GM10248 (cell line): ENCODE data around the gene NUP54.

Source experiments
- CTCF ChIA-PET: fragments of 300-600 bp; sonication (Branson Sonifier 250); formaldehyde crosslinking; extraction: SDS; loops from one replicate; lab custom pipeline; 2021; ENCODE audit warnings: antibody characterized with exemption; lab: Yijun Ruan, JAX
- POLR2A ChIA-PET: fragments of 350-650 bp; sonication (Branson Sonifier 250); formaldehyde crosslinking; extraction: SDS; loops from one replicate; lab custom pipeline; 2020; ENCODE audit warnings: antibody characterized with exemption; lab: Yijun Ruan, JAX
- DNase-seq: peaks from one replicate; pipeline ENCODE4 v3.0.0; 2012; ENCODE audit errors: extremely low spot score
- TF ChIP-seq, protein P1 (sequence below): IDR thresholded peaks from 2 replicates; pipeline ENCODE4 v1.5.1; 2012; ENCODE audit warnings: mild to moderate bottlenecking, low read depth; ENCODE audit errors: extremely low read depth, missing control alignments, control extremely low read depth

The NUP54 gene

DNA sequence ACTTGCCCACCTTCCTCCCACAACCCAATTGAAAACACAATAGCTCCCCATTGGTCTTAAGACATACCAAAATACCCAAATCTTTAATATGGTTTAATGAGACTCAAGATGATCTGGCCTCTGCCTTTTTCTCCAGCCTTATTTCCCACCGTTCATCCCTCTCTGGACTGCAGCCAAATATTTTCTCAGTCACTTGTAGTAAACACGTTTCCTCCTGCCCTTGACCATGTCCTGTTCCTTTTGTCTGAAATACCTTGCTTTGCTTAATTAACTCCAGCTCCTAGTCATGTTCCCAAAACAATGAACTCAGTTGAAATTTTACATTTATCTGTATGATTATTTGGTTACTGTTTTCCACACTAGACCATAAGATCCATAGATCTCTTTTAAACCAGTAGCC, 8.4 kb upstream of the NUP54 start:
- no peak for DNase-seq
- TF ChIP-seq, protein P1, sequence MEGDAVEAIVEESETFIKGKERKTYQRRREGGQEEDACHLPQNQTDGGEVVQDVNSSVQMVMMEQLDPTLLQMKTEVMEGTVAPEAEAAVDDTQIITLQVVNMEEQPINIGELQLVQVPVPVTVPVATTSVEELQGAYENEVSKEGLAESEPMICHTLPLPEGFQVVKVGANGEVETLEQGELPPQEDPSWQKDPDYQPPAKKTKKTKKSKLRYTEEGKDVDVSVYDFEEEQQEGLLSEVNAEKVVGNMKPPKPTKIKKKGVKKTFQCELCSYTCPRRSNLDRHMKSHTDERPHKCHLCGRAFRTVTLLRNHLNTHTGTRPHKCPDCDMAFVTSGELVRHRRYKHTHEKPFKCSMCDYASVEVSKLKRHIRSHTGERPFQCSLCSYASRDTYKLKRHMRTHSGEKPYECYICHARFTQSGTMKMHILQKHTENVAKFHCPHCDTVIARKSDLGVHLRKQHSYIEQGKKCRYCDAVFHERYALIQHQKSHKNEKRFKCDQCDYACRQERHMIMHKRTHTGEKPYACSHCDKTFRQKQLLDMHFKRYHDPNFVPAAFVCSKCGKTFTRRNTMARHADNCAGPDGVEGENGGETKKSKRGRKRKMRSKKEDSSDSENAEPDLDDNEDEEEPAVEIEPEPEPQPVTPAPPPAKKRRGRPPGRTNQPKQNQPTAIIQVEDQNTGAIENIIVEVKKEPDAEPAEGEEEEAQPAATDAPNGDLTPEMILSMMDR, result no peak
- ChIA-PET CTCF (interaction anchor here (1.4 kb wide), 2 partner anchors 10 to 17 kb away, joined by 4 to 5 read pairs; no protein-coding TSS in a partner anchor), POLR2A (no interaction called here)

DNA sequence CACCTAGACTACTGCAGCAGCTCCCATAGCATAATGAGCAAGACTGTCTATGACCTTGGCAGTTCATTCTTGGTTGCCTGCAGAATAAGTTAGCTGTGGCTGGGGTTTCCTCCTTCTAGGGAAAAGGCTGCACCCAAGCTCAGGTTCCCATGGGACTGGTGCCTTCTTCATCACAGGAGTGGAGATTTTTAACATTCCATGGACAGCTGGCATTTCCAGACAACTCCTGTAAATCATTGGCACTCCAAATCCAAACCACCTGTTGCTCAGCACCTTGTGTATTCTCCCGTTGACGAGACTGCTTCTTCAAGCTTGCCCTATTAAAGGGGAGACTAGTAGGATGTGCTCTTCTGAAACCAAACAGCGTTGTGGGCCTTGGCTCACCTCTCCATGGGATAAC, 7.8 kb upstream of the NUP54 start:
- POLR2A ChIA-PET, result no interaction called here
- TF ChIP-seq, protein P1, result no peak
- no peak for DNase-seq

DNA sequence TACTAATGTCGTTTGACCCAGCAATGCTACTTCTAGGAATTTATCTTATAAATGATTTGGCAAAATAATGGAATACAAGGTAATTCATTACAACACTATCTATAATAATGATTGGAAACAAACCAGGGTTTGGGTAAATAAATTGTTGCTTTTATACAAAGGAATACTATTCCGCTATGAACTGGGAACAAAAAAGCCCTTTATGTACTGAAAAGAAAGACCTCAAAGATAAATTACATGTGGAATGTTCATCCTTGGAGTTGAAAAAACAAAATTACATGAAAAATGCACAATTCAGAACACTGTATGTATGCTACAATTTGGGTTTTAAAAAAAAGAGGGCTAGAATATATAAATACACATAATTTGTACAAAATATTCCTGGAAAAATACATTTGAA, 5.2 kb upstream of the NUP54 start:
- TF ChIP-seq, protein P1, result no peak
- ChIA-PET CTCF (no interaction called here), POLR2A (no interaction called here)

More for the DNA sequence above, 7.8 kb upstream of the NUP54 start:
- CTCF ChIA-PET, result interaction anchor here (1.1 to 1.4 kb wide), 3 partner anchors 10 to 23 kb away, joined by 4 to 5 read pairs (median 4); no protein-coding TSS in a partner anchor

DNA sequence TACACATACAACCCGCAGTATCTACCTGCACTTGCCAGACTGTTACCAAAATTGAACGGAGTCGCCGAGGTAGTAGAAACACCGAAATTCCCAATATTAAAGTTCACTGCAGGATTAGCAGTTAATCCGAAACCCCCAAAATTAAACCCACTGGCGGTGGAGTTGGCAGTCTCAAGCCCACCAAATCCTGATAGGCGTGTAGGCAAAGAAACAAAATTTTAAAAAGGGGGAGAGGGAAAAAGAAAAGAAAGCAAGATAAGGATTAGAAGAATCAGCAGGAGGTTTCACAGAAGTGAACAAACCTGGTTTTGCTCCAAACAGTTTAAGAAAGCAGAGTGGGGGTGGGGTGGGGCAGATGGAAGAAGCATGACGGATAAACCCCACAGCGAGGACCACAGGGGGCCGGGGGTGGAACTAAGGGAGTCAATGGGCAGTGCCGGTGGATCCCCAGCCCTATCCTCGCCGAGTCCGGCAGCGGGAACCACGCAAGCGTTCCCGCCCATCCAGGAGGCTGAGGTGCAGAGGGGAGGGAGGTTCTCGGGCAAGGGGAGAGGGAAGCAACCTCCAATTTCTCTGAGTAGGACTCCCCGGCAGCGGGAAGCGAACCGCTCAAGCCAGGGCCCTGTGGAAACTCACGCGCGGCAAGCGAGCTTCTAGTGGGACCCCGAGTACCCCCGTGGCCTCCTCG, 599 bp downstream of the NUP54 start:
- CTCF ChIA-PET, result interaction anchor here (1.6 to 2.3 kb wide), 3 partner anchors 9 to 151 kb away, joined by 4 to 8 read pairs (median 6); no protein-coding TSS in a partner anchor
- POLR2A ChIA-PET, result no interaction called here
- peak; percentile 65 for DNase-seq
- TF ChIP-seq, protein P1, result no peak

More for the DNA sequence above, 5.2 kb upstream of the NUP54 start:
- DNase-seq, result no peak

DNA sequence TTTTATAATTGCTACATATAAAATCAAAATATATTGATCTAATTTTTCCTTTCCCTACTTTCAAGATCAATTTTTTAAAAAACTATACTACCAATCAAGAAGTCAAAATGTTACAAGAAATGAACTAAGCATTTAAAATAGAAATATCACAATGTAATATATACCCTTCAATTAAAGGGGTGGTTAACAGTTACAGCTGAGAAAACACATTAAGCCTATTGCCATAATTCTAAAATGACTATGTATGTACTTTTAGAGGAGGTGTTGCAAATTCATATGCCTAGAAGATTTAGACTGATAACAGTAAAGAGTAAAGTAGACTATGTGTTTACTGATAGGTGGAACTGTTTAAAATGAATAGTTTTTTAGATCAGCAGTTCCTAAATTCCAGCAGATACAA, 3.7 kb downstream of the NUP54 start:
- ChIA-PET CTCF (no interaction called here), POLR2A (no interaction called here)
- DNase-seq, result no peak
- TF ChIP-seq, protein P1, result no peak

DNA sequence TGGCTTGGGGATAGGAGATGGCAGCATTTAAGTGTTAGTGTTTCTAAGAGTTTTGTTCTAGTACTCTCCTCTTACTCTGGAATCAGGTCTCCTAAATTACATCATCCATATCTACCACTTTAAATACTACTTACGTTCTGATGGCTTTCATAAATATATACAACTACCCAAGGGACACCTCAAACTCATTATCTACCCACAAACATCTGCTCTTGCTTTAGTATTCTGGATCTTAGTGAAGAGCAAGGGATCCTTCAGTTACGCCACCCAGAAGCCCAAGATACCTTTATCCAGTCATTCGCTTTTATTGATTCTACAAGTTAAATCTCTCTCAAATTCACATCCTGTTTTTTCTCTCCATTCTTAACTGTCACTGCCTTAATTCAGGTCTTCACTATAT, 7.0 kb downstream of the NUP54 start:
- TF ChIP-seq, protein P1, result no peak
- ChIA-PET POLR2A (no interaction called here), CTCF (interaction anchor here (1.1 to 1.5 kb wide), 3 partner anchors 9 to 16 kb away, joined by 3 to 4 read pairs (median 4); no protein-coding TSS in a partner anchor)
- DNase-seq, result no peak

DNA sequence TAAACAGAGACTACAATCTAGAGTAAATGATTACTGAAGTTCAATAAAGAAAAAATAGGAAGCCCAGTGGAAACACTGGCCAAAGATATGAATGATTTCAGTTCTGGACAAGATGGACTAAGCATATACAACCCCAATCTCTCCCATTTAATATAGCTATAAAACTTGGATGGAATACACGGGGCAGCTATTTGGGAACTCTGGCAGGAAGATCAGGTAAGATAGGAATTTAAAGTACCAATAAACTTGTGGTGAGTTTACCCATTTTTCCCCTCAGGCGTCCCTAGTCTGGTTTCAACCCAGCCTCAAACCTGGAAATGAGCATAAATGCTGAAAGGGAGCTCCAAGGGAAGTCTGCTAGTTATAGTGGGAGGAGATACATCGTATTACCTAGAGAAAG, 20.4 kb downstream of the NUP54 start:
- ChIA-PET CTCF (no interaction called here), POLR2A (no interaction called here)
- DNase-seq, result no peak
- TF ChIP-seq, protein P1, result no peak
